IMR-90 (cell line): ENCODE measurements around the gene PRCD. TPM values are rescaled to one million over a fixed set of nuclear protein-coding genes. Genes with fewer than 3 reads are reported as not detected.

ENCODE experiments used
- ATAC-seq: fragments of 200-7000 bp; cut with Tn5 transposase; 2 replicates; pipeline ENCODE4 v1.9.1; 2020; ENCODE audit warnings: low read depth, mild to moderate bottlenecking, moderate library complexity
- BruUV-seq: library from RNA; stranded (reverse); fragments of 400-500 nt; replicated peaks from 2 replicates; lab custom pipeline; 2021; lab: Mats Ljungman, UMichigan
- CTCF ChIA-PET: fragments of 300-600 bp; formaldehyde crosslinking; extraction: SDS; loops from one replicate; lab custom pipeline; 2021; ENCODE audit warnings: antibody characterized with exemption; lab: Yijun Ruan, JAX
- POLR2A ChIA-PET: fragments of 300-600 bp; sonication (Branson Sonifier 250); formaldehyde crosslinking; loops from one replicate; lab custom pipeline; 2022; ENCODE audit warnings: antibody characterized with exemption; ENCODE audit not compliant: unreplicated experiment; lab: Charles Lee
- DNase-seq: peaks from one replicate; pipeline ENCODE4 v3.0.0; 2013
- H2AFZ ChIP-seq: replicated peaks from 2 replicates; pipeline ENCODE3; 2013; ENCODE audit warnings: low read length, mild to moderate bottlenecking; ENCODE audit not compliant: poor library complexity
- H2AK5ac ChIP-seq: 2 replicates; pipeline ENCODE4 v1.6.1; 2013; ENCODE audit warnings: low read depth, low read length, inconsistent platforms
- H2AK9ac ChIP-seq: replicated peaks from 2 replicates; pipeline ENCODE3; 2013; ENCODE audit warnings: mild to moderate bottlenecking, low read depth, low read length, moderate library complexity; ENCODE audit not compliant: poor library complexity
- H2BK120ac ChIP-seq: 2 replicates; pipeline ENCODE4 v1.6.1; 2013; ENCODE audit warnings: low read depth, low read length, inconsistent platforms
- H2BK15ac ChIP-seq: 3 replicates; pipeline ENCODE4 v1.6.1; 2013; ENCODE audit warnings: low read depth, low read length, inconsistent platforms
- H2BK20ac ChIP-seq: 2 replicates; pipeline ENCODE4 v1.6.1; 2013; ENCODE audit warnings: low read depth, mild to moderate bottlenecking, inconsistent platforms, low read length, moderate library complexity
- H2BK5ac ChIP-seq: 2 replicates; pipeline ENCODE4 v1.6.1; 2013; ENCODE audit warnings: mild to moderate bottlenecking, low read depth, low read length, inconsistent platforms; ENCODE audit not compliant: poor library complexity, severe bottlenecking
- H3K14ac ChIP-seq: replicated peaks from 2 replicates; pipeline ENCODE4 v1.6.1; 2013; ENCODE audit warnings: low read depth, low read length, inconsistent platforms
- H3K18ac ChIP-seq: 2 replicates; pipeline ENCODE4 v1.6.1; 2013; ENCODE audit warnings: low read depth, low read length, control low read depth
- H3K23ac ChIP-seq: 2 replicates; pipeline ENCODE4 v1.6.1; 2013; ENCODE audit warnings: low read depth, low read length, inconsistent platforms
- H3K27ac ChIP-seq: 2 replicates; pipeline ENCODE4 v1.5.1; 2013; ENCODE audit warnings: mild to moderate bottlenecking, control low read depth, low read length; ENCODE audit not compliant: insufficient read depth
- H3K27me3 ChIP-seq: 2 replicates; pipeline ENCODE4 v1.6.1; 2013; ENCODE audit warnings: low read length; ENCODE audit not compliant: control insufficient read depth, insufficient read depth
- H3K36me3 ChIP-seq: 2 replicates; pipeline ENCODE4 v1.6.1; 2013; ENCODE audit warnings: low read length, mixed read lengths; ENCODE audit not compliant: control insufficient read depth, insufficient read depth
- H3K4ac ChIP-seq: 2 replicates; pipeline ENCODE4 v1.6.1; 2013; ENCODE audit warnings: low read depth, low read length, inconsistent platforms
- H3K4me1 ChIP-seq: 2 replicates; pipeline ENCODE4 v1.6.1; 2013; ENCODE audit warnings: low read length, mixed read lengths; ENCODE audit not compliant: control insufficient read depth, insufficient read depth
- H3K4me2 ChIP-seq: 2 replicates; pipeline ENCODE4 v1.6.1; 2013; ENCODE audit warnings: low read depth, mild to moderate bottlenecking, control low read depth, low read length, moderate library complexity
- H3K4me3 ChIP-seq: 2 replicates; pipeline ENCODE4 v1.5.1; 2013; ENCODE audit warnings: low read depth, mild to moderate bottlenecking, control low read depth, low read length, moderate library complexity; ENCODE audit not compliant: insufficient read depth
- H3K56ac ChIP-seq: 2 replicates; pipeline ENCODE4 v1.6.1; 2013; ENCODE audit warnings: low read length, inconsistent platforms; ENCODE audit not compliant: insufficient read depth; ENCODE audit errors: extremely low read depth
- H3K79me1 ChIP-seq, 2 experiments: 2 replicates each; pipeline ENCODE4 v1.6.1; 2013; ENCODE audit warnings: low read length in 2 of 2, inconsistent platforms in 1 of 2, low read depth in 1 of 2
- H3K9ac ChIP-seq: 2 replicates; pipeline ENCODE4 v1.6.1; 2013; ENCODE audit warnings: low read depth, low read length, control low read depth
- H3K9me1 ChIP-seq: 2 replicates; pipeline ENCODE4 v1.6.1; 2013; ENCODE audit warnings: low read length, inconsistent platforms; ENCODE audit not compliant: insufficient read depth
- H3K9me3 ChIP-seq: 2 replicates; pipeline ENCODE4 v1.6.1; 2013; ENCODE audit warnings: low read length; ENCODE audit not compliant: control insufficient read depth, insufficient read depth
- H4K20me1 ChIP-seq: 2 replicates; pipeline ENCODE4 v1.6.1; 2013; ENCODE audit warnings: low read length, inconsistent platforms; ENCODE audit not compliant: insufficient read depth
- H4K5ac ChIP-seq: 2 replicates; pipeline ENCODE4 v1.6.1; 2013; ENCODE audit warnings: mild to moderate bottlenecking, low read depth, low read length, control low read depth
- H4K8ac ChIP-seq, 2 experiments: 2 replicates each; pipeline ENCODE4 v1.6.1; 2013; ENCODE audit warnings: low read depth in 2 of 2, low read length in 2 of 2, control low read depth in 1 of 2, inconsistent platforms in 1 of 2
- H4K91ac ChIP-seq: 2 replicates; pipeline ENCODE4 v1.6.1; 2013; ENCODE audit warnings: low read depth, low read length, inconsistent platforms; ENCODE audit not compliant: insufficient read depth
- BHLHE40 ChIP-seq: fragments of 150-350 bp; IDR thresholded peaks from 2 replicates; pipeline ENCODE4 v1.6.1; 2016; ENCODE audit warnings: mild to moderate bottlenecking, low read depth, low read length
- CEBPB ChIP-seq: IDR thresholded peaks from 2 replicates; pipeline ENCODE4 v1.6.1; 2012; ENCODE audit warnings: low read depth, low read length, improper control_type of control experiment
- CHD1 ChIP-seq: IDR thresholded peaks from 2 replicates; pipeline ENCODE4 v1.6.1; 2012; ENCODE audit warnings: low read depth, low read length, improper control_type of control experiment
- FOS ChIP-seq: fragments of 150-350 bp; IDR thresholded peaks from 2 replicates; pipeline ENCODE4 v1.6.1; 2016; ENCODE audit warnings: low read depth, low read length
- MAFK ChIP-seq: IDR thresholded peaks from 2 replicates; pipeline ENCODE4 v1.6.1; 2012; ENCODE audit warnings: low read depth, low read length, improper control_type of control experiment
- MAZ ChIP-seq: IDR thresholded peaks from 2 replicates; pipeline ENCODE4 v1.6.1; 2012; ENCODE audit warnings: low read depth, mild to moderate bottlenecking, low read length, improper control_type of control experiment, moderate library complexity, borderline replicate concordance
- MXI1 ChIP-seq: IDR thresholded peaks from 2 replicates; pipeline ENCODE4 v1.6.1; 2012; ENCODE audit warnings: low read depth, mild to moderate bottlenecking, low read length, moderate library complexity, borderline replicate concordance
- NFE2L2 ChIP-seq: fragments of 150-350 bp; IDR thresholded peaks from 2 replicates; pipeline ENCODE4 v1.6.1; 2016; ENCODE audit warnings: low read depth, mild to moderate bottlenecking, low read length
- POLR2A ChIP-seq: IDR thresholded peaks from 2 replicates; pipeline ENCODE4 v1.6.1; 2012; ENCODE audit warnings: mild to moderate bottlenecking, low read depth, low read length
- RAD21 ChIP-seq: IDR thresholded peaks from 2 replicates; pipeline ENCODE4 v1.6.1; 2012; ENCODE audit warnings: low read length, improper control_type of control experiment
- RCOR1 ChIP-seq: IDR thresholded peaks from 2 replicates; pipeline ENCODE4 v1.6.1; 2012; ENCODE audit warnings: mild to moderate bottlenecking, low read length, improper control_type of control experiment; ENCODE audit not compliant: insufficient replicate concordance
- RFX5 ChIP-seq: IDR thresholded peaks from 2 replicates; pipeline ENCODE4 v1.8.0; 2012; ENCODE audit warnings: low read depth, mild to moderate bottlenecking, low read length, moderate library complexity
- SMC3 ChIP-seq: fragments of 150-350 bp; IDR thresholded peaks from 2 replicates; pipeline ENCODE4 v1.6.1; 2016; ENCODE audit warnings: low read depth, mild to moderate bottlenecking, antibody characterized with exemption, low read length, moderate library complexity
- WGBS, 2 experiments: methylation state at CpG; one replicate each; pipeline versions ENCODE4 v1.1.5 to v1.1.7; 2013; ENCODE audit warnings: missing lambda C conversion rate in 2 of 2; ENCODE audit not compliant: insufficient read length in 1 of 2; ENCODE audit errors: extremely low coverage in 2 of 2; 5-methylcytosine and 5-hydroxymethylcytosine counted together
- dilution Hi-C: fragments of 300-500 bp; cut with HindIII; formaldehyde crosslinking; loops from one replicate; pipeline ENCODE4 v1.14.3; 2018; ENCODE audit warnings: low sequenced_read_pairs; ENCODE audit not compliant: unreplicated experiment
- in situ Hi-C: fragments of 300-500 bp; cut with MboI; formaldehyde crosslinking; loops from 3 replicates; pipeline ENCODE4 v1.14.3; 2019; ENCODE audit warnings: low sequenced_read_pairs, inconsistent platforms, mixed read lengths
- intact Hi-C: fragments of 100-400 bp; cut with micrococcal nuclease; formaldehyde crosslinking; loops from 2 replicates; pipeline ENCODE4 v1.10.0; 2022
- polyA plus RNA-seq, 3 experiments: library from polyadenylated mRNA; depleted of rRNA; stranded (reverse); fragments of >200 nt; gene quantifications; 2 replicates each; pipeline ENCODE4 v1.2.3, GENCODE V29; 2012; ENCODE audit warnings: low replicate concordance in 1 of 3
- total RNA-seq: library from RNA; depleted of rRNA; stranded (reverse); fragments of >200 nt; gene quantifications from 2 replicates; pipeline ENCODE4 v1.2.3, GENCODE V29; 2012
- TF ChIP-seq, protein P1 (sequence below): conservative IDR thresholded peaks from 2 replicates; pipeline ENCODE4 v1.5.1; 2012; ENCODE audit warnings: mild to moderate bottlenecking, low read depth, low read length, improper control_type of control experiment
- TF ChIP-seq, protein P2 (sequence below): fragments of 150-350 bp; IDR thresholded peaks from 2 replicates; pipeline ENCODE4 v1.6.1; 2017; ENCODE audit warnings: mild to moderate bottlenecking, antibody characterized with exemption, low read length, low read depth
- TF ChIP-seq, protein P3 (sequence below): fragments of 150-350 bp; IDR thresholded peaks from 2 replicates; pipeline ENCODE4 v1.6.1; 2016; ENCODE audit warnings: low read depth, mild to moderate bottlenecking, low read length, moderate library complexity, borderline replicate concordance

PRCD gene
- total and polyA plus RNA-seq, 2 of the 4 experiments (the other 2 are of a cell fraction): 0.32 TPM; not detected in 1

DNA sequence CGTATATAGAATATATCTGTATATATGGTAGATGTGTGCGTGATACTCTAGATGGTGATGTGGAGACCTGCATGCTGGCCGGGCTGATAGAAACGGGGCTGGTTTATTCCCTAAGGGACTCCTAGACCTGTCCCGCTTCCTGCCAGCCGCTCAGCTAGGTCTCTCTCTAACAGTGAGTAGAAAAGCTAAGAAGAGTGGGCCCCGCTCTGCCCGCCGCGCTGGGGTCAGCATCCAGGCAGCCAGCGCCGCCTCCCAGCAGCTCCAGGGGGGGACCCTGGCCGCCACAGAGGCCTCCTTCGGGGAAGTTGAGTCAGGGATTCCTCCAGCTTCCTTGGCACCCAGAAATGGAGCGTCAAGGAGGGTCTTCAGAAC, 11.7 kb upstream of the PRCD start:
- Histone ChIP-seq H2BK15ac (peak overlapping the region; percentile 99; the same call in 2 of the 3 replicates), H3K18ac (peak overlapping the region; percentile 90; the same call in 1 of the 2 replicates), H3K14ac (peak overlapping the region; percentile 61; the same call in 1 of the 2 replicates), H3K9me3 (no peaks in the 10 kb centered on the region), H2BK20ac (peak overlapping the region; percentile 58), H3K36me3 (peaks cover 7% of the 10 kb centered on the region; the same call in 1 of the 2 replicates), H3K4me1 (peaks cover 51% of the 10 kb centered on the region), H4K5ac (no peak overlapping the region; the same call in 1 of the 2 replicates), H4K20me1 (0 out of 2 replicates have a peak, but pooled peaks cover 2% of the 10 kb centered on the region), H4K91ac (peak overlapping the region; percentile 92), H2AK5ac (peak overlapping the region; percentile 98), H3K9ac (0 out of 2 replicates have a peak overlapping the region, but pooled peaks have one; percentile 11), H2BK120ac (peak overlapping the region; percentile 97), H3K9me1 (peaks cover 25% of the 10 kb centered on the region), H3K4me2 (no peak overlapping the region), H3K4me3 (no peak overlapping the region), H2AFZ (peak overlapping the region; percentile 62), H3K23ac (no peak overlapping the region), H2AK9ac (peak overlapping the region; percentile 82), H4K8ac (peak overlapping the region; percentile 39 to 88; a peak in 3 of 4 replicates), H3K4ac (peak overlapping the region; percentile 99), H3K79me1 (peaks cover 0 to 23% of the 10 kb centered on the region in 2 experiments; a peak in 1 of 4 replicates), H3K56ac (no peak overlapping the region), H3K27me3 (no peaks in the 10 kb centered on the region), H3K27ac (peak overlapping the region; percentile 89), H2BK5ac (peak overlapping the region; percentile 70)
- TF ChIP-seq RAD21: no peak
- no peak for TF ChIP-seq POLR2A
- no peak for TF ChIP-seq BHLHE40
- no peak for TF ChIP-seq RFX5
- TF ChIP-seq, protein P1, sequence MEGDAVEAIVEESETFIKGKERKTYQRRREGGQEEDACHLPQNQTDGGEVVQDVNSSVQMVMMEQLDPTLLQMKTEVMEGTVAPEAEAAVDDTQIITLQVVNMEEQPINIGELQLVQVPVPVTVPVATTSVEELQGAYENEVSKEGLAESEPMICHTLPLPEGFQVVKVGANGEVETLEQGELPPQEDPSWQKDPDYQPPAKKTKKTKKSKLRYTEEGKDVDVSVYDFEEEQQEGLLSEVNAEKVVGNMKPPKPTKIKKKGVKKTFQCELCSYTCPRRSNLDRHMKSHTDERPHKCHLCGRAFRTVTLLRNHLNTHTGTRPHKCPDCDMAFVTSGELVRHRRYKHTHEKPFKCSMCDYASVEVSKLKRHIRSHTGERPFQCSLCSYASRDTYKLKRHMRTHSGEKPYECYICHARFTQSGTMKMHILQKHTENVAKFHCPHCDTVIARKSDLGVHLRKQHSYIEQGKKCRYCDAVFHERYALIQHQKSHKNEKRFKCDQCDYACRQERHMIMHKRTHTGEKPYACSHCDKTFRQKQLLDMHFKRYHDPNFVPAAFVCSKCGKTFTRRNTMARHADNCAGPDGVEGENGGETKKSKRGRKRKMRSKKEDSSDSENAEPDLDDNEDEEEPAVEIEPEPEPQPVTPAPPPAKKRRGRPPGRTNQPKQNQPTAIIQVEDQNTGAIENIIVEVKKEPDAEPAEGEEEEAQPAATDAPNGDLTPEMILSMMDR: no peak
- no peak for TF ChIP-seq CEBPB
- no peak for TF ChIP-seq FOS
- no peak for TF ChIP-seq MAZ
- TF ChIP-seq, protein P2, sequence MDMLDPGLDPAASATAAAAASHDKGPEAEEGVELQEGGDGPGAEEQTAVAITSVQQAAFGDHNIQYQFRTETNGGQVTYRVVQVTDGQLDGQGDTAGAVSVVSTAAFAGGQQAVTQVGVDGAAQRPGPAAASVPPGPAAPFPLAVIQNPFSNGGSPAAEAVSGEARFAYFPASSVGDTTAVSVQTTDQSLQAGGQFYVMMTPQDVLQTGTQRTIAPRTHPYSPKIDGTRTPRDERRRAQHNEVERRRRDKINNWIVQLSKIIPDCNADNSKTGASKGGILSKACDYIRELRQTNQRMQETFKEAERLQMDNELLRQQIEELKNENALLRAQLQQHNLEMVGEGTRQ: no peak
- TF ChIP-seq MXI1: no peak
- no peak for TF ChIP-seq MAFK
- TF ChIP-seq NFE2L2: no peak
- no peak for TF ChIP-seq SMC3
- TF ChIP-seq, protein P3, sequence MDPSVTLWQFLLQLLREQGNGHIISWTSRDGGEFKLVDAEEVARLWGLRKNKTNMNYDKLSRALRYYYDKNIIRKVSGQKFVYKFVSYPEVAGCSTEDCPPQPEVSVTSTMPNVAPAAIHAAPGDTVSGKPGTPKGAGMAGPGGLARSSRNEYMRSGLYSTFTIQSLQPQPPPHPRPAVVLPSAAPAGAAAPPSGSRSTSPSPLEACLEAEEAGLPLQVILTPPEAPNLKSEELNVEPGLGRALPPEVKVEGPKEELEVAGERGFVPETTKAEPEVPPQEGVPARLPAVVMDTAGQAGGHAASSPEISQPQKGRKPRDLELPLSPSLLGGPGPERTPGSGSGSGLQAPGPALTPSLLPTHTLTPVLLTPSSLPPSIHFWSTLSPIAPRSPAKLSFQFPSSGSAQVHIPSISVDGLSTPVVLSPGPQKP: no peak
- TF ChIP-seq CHD1: no peak
- TF ChIP-seq RCOR1: no peak
- BruUV-seq: no TSS peak
- peak; percentile 20 for DNase-seq
- ChIA-PET CTCF (interaction anchor here (0.5 to 2.0 kb wide), 2 partner anchors 96 to 263 kb away, joined by 3 to 6 read pairs; no protein-coding TSS in a partner anchor), POLR2A (interaction anchor here (1.1 kb wide), 1 partner anchor 17 kb away, joined by 3 read pairs; no protein-coding TSS in a partner anchor)
- in situ Hi-C loops (no loop called here), intact Hi-C loops (no loop called here), dilution Hi-C loops (no loop called here)
- 75% methylated on average over 7 of the region's 15 CpGs; no CpG with 5 or more reads in 1 of the 2 experiments for WGBS, 2 experiments
- ATAC-seq: no peak
